ENCODE data around the gene BTNL2. TPM values are rescaled to one million over a fixed set of nuclear protein-coding genes. Genes with fewer than 3 reads are reported as not detected.

BTNL2 gene
- total and polyA plus RNA-seq, 9 of the 15 experiments (the other 6 are each of a cell fraction or from before 2014, with no cell fraction given) = not detected

DNA sequence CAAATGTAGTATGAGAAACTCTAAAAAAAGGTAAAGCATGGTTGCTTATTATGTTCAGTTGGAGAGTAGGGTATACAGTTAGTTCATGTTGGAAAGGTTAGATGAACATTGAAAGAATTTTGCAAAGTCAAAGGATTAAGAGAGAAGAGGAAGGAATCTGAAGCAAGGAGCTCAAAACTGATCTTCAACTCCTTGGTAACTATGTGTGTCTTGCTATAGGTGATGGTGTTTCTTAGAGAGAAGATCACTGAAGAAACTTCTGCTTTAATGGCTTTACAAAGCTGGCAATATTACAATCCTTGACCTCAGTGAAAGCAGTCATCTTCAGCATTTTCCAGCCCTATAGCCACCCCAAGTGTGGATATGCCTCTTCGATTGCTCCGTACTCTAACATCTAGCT, 37.5 kb upstream of the BTNL2 start:
- no peak for DNase-seq (ENCODE audit: extremely low read depth in 1 of 4, low spot score in 3 of 4)
- FAIRE-seq = no peak
- no TSS peak for BruUV-seq (replicated peaks)
- POLR2A ChIA-PET = interaction anchor here (0.6 kb wide), 1 partner anchor 115 kb away, joined by 5 read pairs; no protein-coding TSS in a partner anchor
- H4K20me1 ChIP-seq (replicated peaks; ENCODE audit: control insufficient read depth, insufficient read depth, low read length) = no peaks in the 10 kb centered on the region
- H3K4me3 ChIP-seq = no peak overlapping the region
- intact Hi-C loops (cut with micrococcal nuclease) = no loop called here
- no peaks in the 10 kb centered on the region for H3K36me3 ChIP-seq (ENCODE audit: control insufficient read depth, insufficient read depth, low read length)
- TF ChIP-seq, protein P1, sequence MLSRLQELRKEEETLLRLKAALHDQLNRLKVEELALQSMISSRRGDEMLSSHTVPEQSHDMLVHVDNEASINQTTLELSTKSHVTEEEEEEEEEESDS (CRISPR knock-in tag; IDR thresholded peaks at IDR 0.05) = no peak
- TF ChIP-seq NFATC3 (IDR thresholded peaks at IDR 0.05) (no peak), NFIC (IDR thresholded peaks at IDR 0.05) (no peak), NR4A1 (CRISPR knock-in tag; IDR thresholded peaks at IDR 0.05) (no peak), NR4A1 (tag; IDR thresholded peaks at IDR 0.05) (no peak), POLR3A (IDR thresholded peaks at IDR 0.05; ENCODE audit: borderline replicate concordance, extremely low read depth, insufficient read depth, insufficient read length) (no peak), CBX1 (IDR thresholded peaks at IDR 0.05; ENCODE audit: low read depth) (no peak), NCOA1 (IDR thresholded peaks at IDR 0.05; ENCODE audit: low read depth) (no peak), GTF2A2 (tag; IDR thresholded peaks at IDR 0.05) (no peak), MXI1 (IDR thresholded peaks at IDR 0.05; ENCODE audit: low read depth, low read length) (no peak), XRCC3 (IDR thresholded peaks at IDR 0.05) (no peak), NRF1 (conservative IDR thresholded peaks at IDR 0.05 in 1 of 2, IDR thresholded peaks at IDR 0.05 in 1 of 2) (no peak), NR2C2 (CRISPR knock-in tag; IDR thresholded peaks at IDR 0.05) (no peak), NR2C2 (tag; IDR thresholded peaks at IDR 0.05) (no peak), ZNF24 (IDR thresholded peaks at IDR 0.05) (no peak), HCFC1 (IDR thresholded peaks at IDR 0.05; ENCODE audit: low read depth, low read length) (no peak), HSF4 (CRISPR knock-in tag; IDR thresholded peaks at IDR 0.05; ENCODE audit: borderline replicate concordance) (no peak), HMG20A (CRISPR knock-in tag; conservative IDR thresholded peaks at IDR 0.05) (no peak), FOSL1 (tag; conservative IDR thresholded peaks at IDR 0.05) (no peak), HNRNPK (IDR thresholded peaks at IDR 0.05; ENCODE audit: low read depth, low read length, poor library complexity, severe bottlenecking) (no peak)
- TF ChIP-seq, protein P2, sequence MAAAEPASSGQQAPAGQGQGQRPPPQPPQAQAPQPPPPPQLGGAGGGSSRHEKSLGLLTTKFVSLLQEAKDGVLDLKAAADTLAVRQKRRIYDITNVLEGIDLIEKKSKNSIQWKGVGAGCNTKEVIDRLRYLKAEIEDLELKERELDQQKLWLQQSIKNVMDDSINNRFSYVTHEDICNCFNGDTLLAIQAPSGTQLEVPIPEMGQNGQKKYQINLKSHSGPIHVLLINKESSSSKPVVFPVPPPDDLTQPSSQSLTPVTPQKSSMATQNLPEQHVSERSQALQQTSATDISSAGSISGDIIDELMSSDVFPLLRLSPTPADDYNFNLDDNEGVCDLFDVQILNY (CRISPR knock-in tag; IDR thresholded peaks at IDR 0.05) = no peak
- TF ChIP-seq, protein P3, sequence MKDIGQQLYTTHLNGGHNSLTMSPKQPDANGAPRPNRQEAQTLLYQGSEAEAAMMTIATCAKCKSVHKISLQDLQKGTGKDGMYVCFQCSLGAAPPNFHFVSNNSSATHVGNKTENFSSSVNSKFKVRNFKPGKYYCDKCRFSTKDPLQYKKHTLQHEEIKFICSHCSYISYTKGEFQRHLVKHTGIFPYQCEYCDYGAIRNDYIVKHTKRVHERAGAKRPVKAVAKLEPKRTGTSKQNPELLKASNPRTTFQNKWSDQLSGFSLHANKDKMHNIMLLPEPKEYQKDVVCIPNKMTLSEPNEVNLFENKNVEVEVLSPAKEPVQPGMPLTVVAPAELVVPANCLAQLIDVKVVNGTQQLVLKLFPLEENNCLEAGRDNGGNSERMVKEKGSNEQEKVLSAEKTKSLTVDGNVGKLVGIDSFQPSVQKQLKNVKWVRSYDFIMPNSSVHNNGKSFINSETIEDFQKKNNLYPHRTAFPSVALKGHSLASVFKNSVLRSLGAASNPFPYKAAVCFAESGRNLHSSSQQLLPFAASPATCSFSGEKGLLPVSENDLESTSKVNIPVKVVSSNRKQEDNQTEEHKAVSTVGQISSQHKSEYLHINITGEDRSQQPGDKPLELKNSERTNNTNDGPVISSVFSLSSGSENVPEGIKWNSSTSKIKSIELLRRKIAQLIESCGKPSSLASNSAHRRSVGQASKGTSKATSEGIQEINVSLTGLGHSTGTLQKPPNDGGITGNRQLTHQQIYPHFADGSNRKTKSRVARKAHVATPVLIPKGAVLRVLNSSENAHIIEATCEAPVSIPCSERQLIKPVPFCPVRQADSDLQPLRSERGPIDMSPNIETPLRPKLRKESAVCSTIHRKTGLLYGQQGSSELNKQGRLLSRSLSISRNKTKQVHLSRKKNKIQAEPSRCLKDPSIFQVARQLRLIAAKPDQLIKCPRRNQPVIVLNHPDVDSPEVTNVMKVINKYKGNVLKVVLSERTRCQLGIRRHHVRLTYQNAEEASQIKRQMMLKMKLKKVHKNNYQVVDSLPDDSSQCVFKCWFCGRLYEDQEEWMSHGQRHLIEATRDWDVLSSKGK (CRISPR knock-in tag; IDR thresholded peaks at IDR 0.05) = no peak
- ATAC-seq = no peak
- H2AFZ ChIP-seq (ENCODE audit: low read depth, low read length) = no peak overlapping the region
- no peaks in the 10 kb centered on the region for H3K9me3 ChIP-seq (replicated peaks; ENCODE audit: control insufficient read depth, insufficient read depth, low read depth, low read length)
- H3K27me3 ChIP-seq (ENCODE audit: control insufficient read depth in 2 of 2, insufficient read depth in 2 of 2, low read length in 2 of 2) = no peaks in the 10 kb centered on the region; a peak in 1 of 5 replicates
- CTCF ChIA-PET (ENCODE audit: low intra/inter-chr PET ratio) = no interaction called here
- in situ Hi-C loops (cut with MboI) = no loop called here
- H3K9me1 ChIP-seq (ENCODE audit: control insufficient read depth, insufficient read depth, low read length) = no peaks in the 10 kb centered on the region
- no peak overlapping the region for H3K27ac ChIP-seq (ENCODE audit: extremely low read depth, low read depth, low read length)
- 0% methylated on average over 2 of the region's 2 CpGs for WGBS (ENCODE audit: insufficient coverage, low coverage, missing lambda C conversion rate)
- no peaks in the 10 kb centered on the region for H3K4me1 ChIP-seq (replicated peaks in 1 of 2; ENCODE audit: control insufficient read depth in 2 of 2, insufficient read depth in 2 of 2, low read length in 2 of 2)
- H3K9ac ChIP-seq (ENCODE audit: insufficient read depth in 1 of 2, low read depth in 2 of 2, low read length in 2 of 2) = no peak overlapping the region
- no peaks in the 10 kb centered on the region for H3K79me2 ChIP-seq (ENCODE audit: control insufficient read depth, insufficient read depth, low read length)
- no peak overlapping the region for H3K4me2 ChIP-seq (ENCODE audit: insufficient read depth, low read length)
